ENCODE data around the gene PAMR1.

DNA sequence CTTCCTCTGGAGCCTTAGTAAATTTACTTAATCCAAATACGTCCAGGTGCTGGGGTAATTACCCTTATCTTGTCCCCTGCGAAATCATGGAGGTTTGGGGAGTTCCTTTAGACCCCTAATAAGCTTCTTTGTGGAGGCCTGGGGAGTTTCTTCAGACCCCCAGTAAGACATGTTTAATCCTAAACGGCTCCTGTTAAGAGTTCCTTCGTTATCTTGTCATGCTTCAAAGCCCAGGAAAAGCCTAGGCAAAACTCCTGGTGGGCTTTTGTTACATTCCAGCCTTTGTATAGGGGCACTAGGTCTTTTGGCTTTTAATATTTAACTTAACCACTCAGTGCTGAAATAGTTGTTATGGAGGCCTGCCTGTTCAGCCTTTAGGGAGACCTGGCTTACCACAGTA, 18.1 kb upstream of the PAMR1 start:
- TF ChIP-seq, protein P1, sequence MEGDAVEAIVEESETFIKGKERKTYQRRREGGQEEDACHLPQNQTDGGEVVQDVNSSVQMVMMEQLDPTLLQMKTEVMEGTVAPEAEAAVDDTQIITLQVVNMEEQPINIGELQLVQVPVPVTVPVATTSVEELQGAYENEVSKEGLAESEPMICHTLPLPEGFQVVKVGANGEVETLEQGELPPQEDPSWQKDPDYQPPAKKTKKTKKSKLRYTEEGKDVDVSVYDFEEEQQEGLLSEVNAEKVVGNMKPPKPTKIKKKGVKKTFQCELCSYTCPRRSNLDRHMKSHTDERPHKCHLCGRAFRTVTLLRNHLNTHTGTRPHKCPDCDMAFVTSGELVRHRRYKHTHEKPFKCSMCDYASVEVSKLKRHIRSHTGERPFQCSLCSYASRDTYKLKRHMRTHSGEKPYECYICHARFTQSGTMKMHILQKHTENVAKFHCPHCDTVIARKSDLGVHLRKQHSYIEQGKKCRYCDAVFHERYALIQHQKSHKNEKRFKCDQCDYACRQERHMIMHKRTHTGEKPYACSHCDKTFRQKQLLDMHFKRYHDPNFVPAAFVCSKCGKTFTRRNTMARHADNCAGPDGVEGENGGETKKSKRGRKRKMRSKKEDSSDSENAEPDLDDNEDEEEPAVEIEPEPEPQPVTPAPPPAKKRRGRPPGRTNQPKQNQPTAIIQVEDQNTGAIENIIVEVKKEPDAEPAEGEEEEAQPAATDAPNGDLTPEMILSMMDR (conservative IDR thresholded peaks at IDR 0.05 in 1 of 2, IDR thresholded peaks at IDR 0.05 in 1 of 2; ENCODE audit: low read depth in 1 of 2, low read length in 2 of 2), result no peak
- no peak for TF ChIP-seq EZH2 (IDR thresholded peaks at IDR 0.05; ENCODE audit: low read length, missing control alignments)

Data from fibroblast of lung (primary cell).